H9 (cell line): ENCODE data around the gene GPX2. TPM values are rescaled to one million over a fixed set of nuclear protein-coding genes. Genes with fewer than 3 reads are reported as not detected.

ENCODE experiments used
- DNase-seq: peaks from one replicate; pipeline ENCODE4 v3.0.0-alpha.2; 2017
- H2AFZ ChIP-seq: one replicate; pipeline ENCODE4 v1.6.1; 2013; ENCODE audit warnings: mild to moderate bottlenecking, low read length, control low read depth, moderate library complexity
- H2AK5ac ChIP-seq: 2 replicates; pipeline ENCODE4 v1.6.1; 2013; ENCODE audit warnings: low read length, control low read depth, mixed read lengths; ENCODE audit not compliant: insufficient read length
- H2BK120ac ChIP-seq: one replicate; pipeline ENCODE4 v1.6.1; 2013; ENCODE audit warnings: low read depth, mild to moderate bottlenecking, low read length, control low read depth, inconsistent platforms; ENCODE audit not compliant: poor library complexity, severe bottlenecking
- H2BK12ac ChIP-seq: 2 replicates; pipeline ENCODE4 v1.6.1; 2013; ENCODE audit warnings: low read length, control low read depth, mixed read lengths, low read depth; ENCODE audit not compliant: insufficient read length
- H2BK15ac ChIP-seq: 2 replicates; pipeline ENCODE4 v1.6.1; 2013; ENCODE audit warnings: low read depth, low read length, control low read depth
- H2BK20ac ChIP-seq: one replicate; pipeline ENCODE4 v1.6.1; 2013; ENCODE audit warnings: low read depth, mild to moderate bottlenecking, low read length, control low read depth, inconsistent platforms; ENCODE audit not compliant: poor library complexity, severe bottlenecking
- H2BK5ac ChIP-seq: 2 replicates; pipeline ENCODE4 v1.6.1; 2013; ENCODE audit warnings: low read length, control low read depth, mixed read lengths; ENCODE audit not compliant: insufficient read length
- H3K14ac ChIP-seq: 2 replicates; pipeline ENCODE4 v1.6.1; 2013; ENCODE audit warnings: low read length, control low read depth; ENCODE audit not compliant: insufficient read depth
- H3K18ac ChIP-seq: 2 replicates; pipeline ENCODE4 v1.6.1; 2013; ENCODE audit warnings: low read depth, mild to moderate bottlenecking, mixed read lengths, low read length, control low read depth; ENCODE audit not compliant: insufficient read length
- H3K23ac ChIP-seq: 2 replicates; pipeline ENCODE4 v1.6.1; 2013; ENCODE audit warnings: low read length, control low read depth, mixed read lengths, low read depth; ENCODE audit not compliant: insufficient read length
- H3K23me2 ChIP-seq: 2 replicates; pipeline ENCODE4 v1.6.1; 2013; ENCODE audit warnings: low read depth, mild to moderate bottlenecking, mixed read lengths, low read length, control low read depth; ENCODE audit not compliant: insufficient read length, poor library complexity, severe bottlenecking
- H3K27ac ChIP-seq: 2 replicates; pipeline ENCODE4 v1.5.1; 2013; ENCODE audit warnings: low read length, control low read depth, mixed read lengths, low read depth; ENCODE audit not compliant: insufficient read length
- H3K27me3 ChIP-seq: 2 replicates; pipeline ENCODE4 v1.6.1; 2013; ENCODE audit warnings: low read length, control low read depth, inconsistent platforms; ENCODE audit not compliant: insufficient read depth
- H3K4ac ChIP-seq: 2 replicates; pipeline ENCODE4 v1.6.1; 2013; ENCODE audit warnings: low read depth, mild to moderate bottlenecking, control low read depth, inconsistent platforms, low read length, moderate library complexity
- H3K4me1 ChIP-seq: 2 replicates; pipeline ENCODE4 v1.6.1; 2013; ENCODE audit warnings: low read length, control low read depth, inconsistent platforms; ENCODE audit not compliant: insufficient read depth
- H3K4me2 ChIP-seq: 2 replicates; pipeline ENCODE4 v1.6.1; 2013; ENCODE audit warnings: low read length, control low read depth, mixed read lengths; ENCODE audit not compliant: insufficient read length, insufficient read depth
- H3K56ac ChIP-seq: 2 replicates; pipeline ENCODE4 v1.6.1; 2013; ENCODE audit warnings: low read depth, mild to moderate bottlenecking, mixed read lengths, low read length, control low read depth; ENCODE audit not compliant: insufficient read length
- H3K79me1 ChIP-seq: 2 replicates; pipeline ENCODE4 v1.6.1; 2013; ENCODE audit warnings: low read depth, mild to moderate bottlenecking, moderate library complexity, low read length, control low read depth, inconsistent platforms; ENCODE audit not compliant: insufficient read depth, poor library complexity, severe bottlenecking
- H3K79me2 ChIP-seq: 2 replicates; pipeline ENCODE4 v1.6.1; 2013; ENCODE audit warnings: low read length, control low read depth, inconsistent platforms; ENCODE audit not compliant: insufficient read depth
- H3K9ac ChIP-seq: 2 replicates; pipeline ENCODE4 v1.6.1; 2013; ENCODE audit warnings: low read length, control low read depth, mixed read lengths; ENCODE audit not compliant: insufficient read length; ENCODE audit errors: extremely low read depth
- H3K9me3 ChIP-seq: one replicate; pipeline ENCODE4 v1.6.1; 2013; ENCODE audit warnings: low read depth, low read length, inconsistent platforms; ENCODE audit not compliant: control insufficient read depth
- H3T11ph ChIP-seq: one replicate; pipeline ENCODE4 v1.6.1; 2013; ENCODE audit warnings: mild to moderate bottlenecking, low read length, control low read depth, inconsistent platforms
- H4K20me1 ChIP-seq: one replicate; pipeline ENCODE4 v1.6.1; 2013; ENCODE audit not compliant: control insufficient read depth, insufficient read length, insufficient read depth
- H4K5ac ChIP-seq: 2 replicates; pipeline ENCODE4 v1.6.1; 2013; ENCODE audit warnings: low read depth, mild to moderate bottlenecking, mixed read lengths, low read length, control low read depth; ENCODE audit not compliant: insufficient read length
- H4K8ac ChIP-seq: replicated peaks from 2 replicates; pipeline ENCODE4 v1.6.1; 2013; ENCODE audit warnings: low read length, control low read depth, mixed read lengths, low read depth; ENCODE audit not compliant: insufficient read length
- H4K91ac ChIP-seq: 2 replicates; pipeline ENCODE4 v1.6.1; 2013; ENCODE audit warnings: low read depth, mild to moderate bottlenecking, moderate library complexity, mixed read lengths, low read length, control low read depth; ENCODE audit not compliant: insufficient read length
- H3K27ac Mint-ChIP-seq, 3 experiments: 2 replicates in 2 of 3; 3 replicates in 1 of 3; pipeline ENCODE4 v1.8.0; 2020 to 2021; ENCODE audit warnings: mixed read lengths in 3 of 3, mild to moderate bottlenecking in 1 of 3, moderate library complexity in 1 of 3
- H3K27me3 Mint-ChIP-seq: 2 replicates; pipeline ENCODE4 v1.8.0; 2021; ENCODE audit warnings: low read depth, mild to moderate bottlenecking, moderate library complexity, mixed read lengths
- H3K36me3 Mint-ChIP-seq, 3 experiments: 2 replicates in 2 of 3; 3 replicates in 1 of 3; pipeline ENCODE4 v1.8.0; 2020 to 2021; ENCODE audit warnings: low read depth in 3 of 3, mixed read lengths in 3 of 3; ENCODE audit not compliant: insufficient read depth in 1 of 3
- H3K4me1 Mint-ChIP-seq, 2 experiments: 2 replicates each; pipeline ENCODE4 v1.8.0; 2020; ENCODE audit warnings: mixed read lengths in 2 of 2
- H3K4me3 Mint-ChIP-seq, 2 experiments: 2 replicates in 1 of 2; 3 replicates in 1 of 2; pipeline ENCODE4 v1.8.0; 2020 to 2021; ENCODE audit warnings: mild to moderate bottlenecking in 2 of 2, mixed read lengths in 2 of 2, moderate library complexity in 1 of 2
- H3K9me3 Mint-ChIP-seq, 2 experiments: 2 replicates in 1 of 2; 3 replicates in 1 of 2; pipeline ENCODE4 v1.8.0; 2020; ENCODE audit warnings: mild to moderate bottlenecking in 2 of 2, mixed read lengths in 2 of 2, moderate library complexity in 1 of 2
- WGBS: extraction: QIAGEN DNeasy Blood & Tissue Kit; methylation state at CpG from one replicate; pipeline ENCODE4 v1.1.7; 2013; ENCODE audit warnings: missing lambda C conversion rate, low lambda C conversion rate, mixed read lengths; ENCODE audit not compliant: insufficient read length; ENCODE audit errors: extremely low coverage; 5-methylcytosine and 5-hydroxymethylcytosine counted together
- total RNA-seq: library from RNA; stranded (reverse); gene quantifications from 2 replicates; pipeline ENCODE4 v1.2.1, GENCODE V29; 2021
- TF ChIP-seq, protein P1 (sequence below): fragments of 200-600 bp; sonication (generic); conservative IDR thresholded peaks from 3 replicates; pipeline ENCODE4 v1.8.0; 2021; ENCODE audit warnings: antibody characterized with exemption, mild to moderate bottlenecking

GPX2 gene
- total RNA-seq, 1 experiment from 2014 or later = 0.79 TPM

DNA sequence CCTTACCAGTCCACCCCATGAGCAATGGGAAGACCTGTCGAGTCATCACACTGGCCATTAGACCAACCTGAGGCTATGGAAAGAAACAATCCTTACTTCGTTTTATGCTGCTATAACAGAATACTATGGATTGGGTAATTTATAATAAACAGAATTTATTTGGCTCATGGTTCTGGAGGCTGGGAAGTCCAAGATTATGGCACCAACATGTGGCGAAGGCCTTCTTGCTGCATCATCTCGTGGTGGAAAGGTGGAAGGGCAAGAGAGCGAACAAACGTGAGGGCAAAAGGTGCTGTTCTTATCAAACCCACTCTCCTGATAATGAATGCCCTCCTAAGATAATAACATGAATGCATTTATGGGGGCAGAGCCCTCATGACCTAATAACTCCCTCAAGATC lies 53.2 kb downstream of the GPX2 start:
- H3K9ac ChIP-seq = no peak overlapping the region
- H4K5ac ChIP-seq = no peak overlapping the region
- H3K56ac ChIP-seq = no peak overlapping the region
- H4K8ac ChIP-seq = no peak overlapping the region
- H3K4me1 ChIP-seq = no peaks in the 10 kb centered on the region
- H3K79me1 ChIP-seq = no peaks in the 10 kb centered on the region
- no peak overlapping the region for H2BK20ac ChIP-seq
- TF ChIP-seq, protein P1, sequence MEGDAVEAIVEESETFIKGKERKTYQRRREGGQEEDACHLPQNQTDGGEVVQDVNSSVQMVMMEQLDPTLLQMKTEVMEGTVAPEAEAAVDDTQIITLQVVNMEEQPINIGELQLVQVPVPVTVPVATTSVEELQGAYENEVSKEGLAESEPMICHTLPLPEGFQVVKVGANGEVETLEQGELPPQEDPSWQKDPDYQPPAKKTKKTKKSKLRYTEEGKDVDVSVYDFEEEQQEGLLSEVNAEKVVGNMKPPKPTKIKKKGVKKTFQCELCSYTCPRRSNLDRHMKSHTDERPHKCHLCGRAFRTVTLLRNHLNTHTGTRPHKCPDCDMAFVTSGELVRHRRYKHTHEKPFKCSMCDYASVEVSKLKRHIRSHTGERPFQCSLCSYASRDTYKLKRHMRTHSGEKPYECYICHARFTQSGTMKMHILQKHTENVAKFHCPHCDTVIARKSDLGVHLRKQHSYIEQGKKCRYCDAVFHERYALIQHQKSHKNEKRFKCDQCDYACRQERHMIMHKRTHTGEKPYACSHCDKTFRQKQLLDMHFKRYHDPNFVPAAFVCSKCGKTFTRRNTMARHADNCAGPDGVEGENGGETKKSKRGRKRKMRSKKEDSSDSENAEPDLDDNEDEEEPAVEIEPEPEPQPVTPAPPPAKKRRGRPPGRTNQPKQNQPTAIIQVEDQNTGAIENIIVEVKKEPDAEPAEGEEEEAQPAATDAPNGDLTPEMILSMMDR = no peak
- H3K4ac ChIP-seq = no peak overlapping the region
- no peak overlapping the region for H3K4me3 Mint-ChIP-seq
- no peaks in the 10 kb centered on the region for H3K36me3 Mint-ChIP-seq
- H3T11ph ChIP-seq = no peak overlapping the region
- H4K20me1 ChIP-seq = no peaks in the 10 kb centered on the region
- H3K23ac ChIP-seq = no peak overlapping the region
- H3K27me3 Mint-ChIP-seq = peaks cover 18% of the 10 kb centered on the region
- peak overlapping the region; percentile 46 for H3K18ac ChIP-seq
- H3K9me3 Mint-ChIP-seq = no peaks in the 10 kb centered on the region
- no peak overlapping the region for H4K91ac ChIP-seq
- H2BK5ac ChIP-seq = no peak overlapping the region
- H3K14ac ChIP-seq = no peak overlapping the region
- DNase-seq = no peak
- H3K23me2 ChIP-seq = no peaks in the 10 kb centered on the region
- no peaks in the 10 kb centered on the region for H3K4me1 Mint-ChIP-seq
- H2AK5ac ChIP-seq = no peak overlapping the region
- no peak overlapping the region for H2AFZ ChIP-seq
- no peaks in the 10 kb centered on the region for H3K27me3 ChIP-seq
- H2BK12ac ChIP-seq = no peak overlapping the region
- H3K4me2 ChIP-seq = no peak overlapping the region
- WGBS = no CpG with 5 or more reads among the region's 6 CpGs
- H3K9me3 ChIP-seq = no peaks in the 10 kb centered on the region
- no peak overlapping the region for H3K27ac Mint-ChIP-seq
- H2BK120ac ChIP-seq = no peak overlapping the region
- H3K27ac ChIP-seq = no peak overlapping the region
- H3K79me2 ChIP-seq = no peaks in the 10 kb centered on the region
- no peak overlapping the region for H2BK15ac ChIP-seq

Other genes with a start within 250 kb of the GPX2 start
- gene PLEKHG3, start 238.3 kb downstream of the GPX2 start, total RNA-seq = 48.5 and 49.5 TPM in 2 replicates
- gene SPTB, start 62.8 kb downstream of the GPX2 start, total RNA-seq = 2.3 and 3.1 TPM in 2 replicates
- 49.5 and 58.7 TPM in 2 replicates for gene CHURC1, start 28.3 kb downstream of the GPX2 start, total RNA-seq
- gene RAB15, start 29.6 kb upstream of the GPX2 start, total RNA-seq = 53.7 and 54.3 TPM in 2 replicates
- gene FNTB, start 44.1 kb upstream of the GPX2 start, total RNA-seq = 17.4 and 20.7 TPM in 2 replicates
- gene MAX, start 159.8 kb upstream of the GPX2 start, total RNA-seq = 65.7 and 72.9 TPM in 2 replicates